Stomach (tissue), 4 donors: ENCODE data around the gene TPH2.

ENCODE experiments used
- POLR2AphosphoS5 ChIP-seq, 3 donors: sonication (generic); formaldehyde crosslinking; IDR thresholded peaks; one replicate each; pipeline ENCODE4 v1.6.1; 2016; ENCODE audit warnings: antibody characterized with exemption in 3 of 3
- TF ChIP-seq, protein P1 (sequence below), 7 experiments: fragments of 450-650 bp in 4 of 7; fragments of 200-600 bp in 3 of 7; sonication (generic) in 3 of 7; IDR thresholded peaks; one replicate each; pipeline ENCODE4 v1.5.1; 2016 to 2019; ENCODE audit warnings: antibody characterized with exemption in 7 of 7, control low read depth in 2 of 7, mild to moderate bottlenecking in 1 of 7

DNA sequence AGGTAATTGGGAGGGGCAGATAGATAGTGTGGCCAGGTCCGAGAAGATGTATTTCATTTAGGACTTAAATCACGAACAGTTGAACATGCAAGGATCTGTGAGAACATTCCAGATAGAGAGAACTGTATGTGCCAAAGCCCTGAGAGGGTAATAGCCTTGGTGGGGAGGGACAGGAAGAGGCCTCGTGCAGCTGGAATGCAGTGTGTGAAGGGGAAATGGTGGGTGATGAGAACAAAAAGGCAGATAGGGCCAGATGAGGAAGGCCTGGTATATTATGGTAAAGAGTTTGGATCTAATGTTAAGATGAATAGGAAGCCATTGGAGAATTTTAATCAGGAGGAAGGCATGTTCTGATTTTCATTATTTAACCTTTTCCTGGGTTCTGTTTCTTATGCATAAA is 136.3 kb downstream of the TPH2 start:
- TF ChIP-seq, protein P1, sequence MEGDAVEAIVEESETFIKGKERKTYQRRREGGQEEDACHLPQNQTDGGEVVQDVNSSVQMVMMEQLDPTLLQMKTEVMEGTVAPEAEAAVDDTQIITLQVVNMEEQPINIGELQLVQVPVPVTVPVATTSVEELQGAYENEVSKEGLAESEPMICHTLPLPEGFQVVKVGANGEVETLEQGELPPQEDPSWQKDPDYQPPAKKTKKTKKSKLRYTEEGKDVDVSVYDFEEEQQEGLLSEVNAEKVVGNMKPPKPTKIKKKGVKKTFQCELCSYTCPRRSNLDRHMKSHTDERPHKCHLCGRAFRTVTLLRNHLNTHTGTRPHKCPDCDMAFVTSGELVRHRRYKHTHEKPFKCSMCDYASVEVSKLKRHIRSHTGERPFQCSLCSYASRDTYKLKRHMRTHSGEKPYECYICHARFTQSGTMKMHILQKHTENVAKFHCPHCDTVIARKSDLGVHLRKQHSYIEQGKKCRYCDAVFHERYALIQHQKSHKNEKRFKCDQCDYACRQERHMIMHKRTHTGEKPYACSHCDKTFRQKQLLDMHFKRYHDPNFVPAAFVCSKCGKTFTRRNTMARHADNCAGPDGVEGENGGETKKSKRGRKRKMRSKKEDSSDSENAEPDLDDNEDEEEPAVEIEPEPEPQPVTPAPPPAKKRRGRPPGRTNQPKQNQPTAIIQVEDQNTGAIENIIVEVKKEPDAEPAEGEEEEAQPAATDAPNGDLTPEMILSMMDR (IDR thresholded peaks at IDR 0.05), result no peak
- TF ChIP-seq POLR2AphosphoS5 (IDR thresholded peaks at IDR 0.05), result no peak
